ENCODE results near the gene TREML2.
"Not testable (repeated sequence)": the region's sequence is repeated elsewhere in the genome, so short reads cannot be mapped to it uniquely, and the experiment has no call there.

The TREML2 gene

GRCh38 chr6:41200901-41201763, at the start of gene TREML2:
TREML2 (minus strand) TSS chr6:41201149; CDS start chr6:41201008, 141 bp downstream.
- peak in 1 of 2 donors; percentile 20 for DNase-seq (ENCODE audit: low read depth in 2 of 2)

DNA sequence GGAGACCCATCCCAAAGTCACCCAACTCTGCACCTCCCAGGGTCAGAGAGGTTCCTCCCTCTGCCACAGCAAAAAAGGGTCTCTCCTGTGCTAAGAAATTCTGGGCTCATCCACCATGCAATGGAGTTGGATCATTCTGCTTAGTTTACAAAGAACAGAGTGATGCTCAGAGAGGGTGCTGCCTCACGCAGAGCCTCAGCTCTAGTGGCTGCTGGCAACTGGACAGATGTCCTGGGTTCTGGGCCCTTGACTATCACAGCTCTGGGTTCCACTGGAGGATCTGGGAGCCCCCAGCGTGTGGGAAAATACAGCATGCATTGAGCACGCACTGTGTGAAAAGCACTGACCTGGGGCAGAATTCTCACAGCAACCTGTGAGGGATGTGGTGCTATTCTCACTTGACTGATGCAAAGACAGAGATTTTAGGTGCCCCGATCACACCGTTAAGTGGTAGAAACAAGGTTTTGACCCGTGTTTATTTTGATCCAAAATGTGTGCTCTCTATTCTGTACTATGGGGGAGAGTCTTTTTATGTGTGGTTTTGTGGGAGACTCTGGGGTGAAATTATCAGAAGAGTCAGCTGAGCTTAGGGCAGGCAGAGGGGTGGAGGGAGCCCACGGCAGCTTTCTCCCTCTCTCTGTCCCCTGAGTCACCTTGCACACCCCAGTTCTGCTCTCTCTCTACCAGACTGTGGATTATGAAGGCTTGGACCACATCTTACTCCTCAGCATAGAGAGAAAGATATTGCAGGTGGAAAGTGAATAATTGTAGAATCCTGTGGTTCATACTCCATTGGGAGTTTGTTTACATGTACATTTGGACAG, 47.1 kb upstream of the TREML2 start:
- DNase-seq (ENCODE audit: low read depth in 2 of 2), result no peak

DNA sequence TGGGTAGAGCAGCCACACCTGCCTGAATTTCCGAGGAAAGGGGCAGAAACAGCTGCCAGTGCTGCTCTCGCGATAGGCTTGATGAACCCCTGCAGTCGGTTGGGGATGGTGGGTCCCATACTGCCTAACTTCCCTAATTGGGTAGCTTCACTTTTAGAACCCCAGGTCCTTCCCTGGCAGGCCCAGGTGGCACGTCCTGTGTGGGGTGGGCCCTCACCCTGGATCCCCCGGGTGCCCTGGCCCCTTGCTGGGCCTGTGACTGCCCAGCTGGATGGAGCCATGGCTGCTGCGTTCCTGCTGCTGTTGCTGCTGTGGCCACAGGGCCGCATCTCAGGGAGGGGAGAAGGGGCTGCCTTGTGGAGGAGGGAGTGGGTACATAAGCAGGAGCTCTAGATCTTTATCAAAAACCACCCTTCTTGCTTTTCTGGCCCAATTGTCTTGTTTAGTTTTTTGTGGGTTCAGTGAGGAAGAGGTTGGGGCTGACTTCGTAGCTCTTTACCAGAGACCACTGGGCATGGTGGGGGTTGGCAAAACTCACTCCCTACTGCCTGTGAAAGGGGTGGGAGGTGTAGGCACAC, 46.4 kb upstream of the TREML2 start:
- DNase-seq (ENCODE audit: low read depth in 2 of 2), result no peak

GRCh38 chr6:41246529-41246928, 45.6 kb upstream of the TREML2 start:
- DNase-seq (ENCODE audit: low read depth in 2 of 2), result not testable (repeated sequence)

- no peak for DNase-seq (ENCODE audit: low read depth in 2 of 2)
Measured at GRCh38 chr6:41239467-41240159, 38.7 kb upstream of the TREML2 start.

DNA sequence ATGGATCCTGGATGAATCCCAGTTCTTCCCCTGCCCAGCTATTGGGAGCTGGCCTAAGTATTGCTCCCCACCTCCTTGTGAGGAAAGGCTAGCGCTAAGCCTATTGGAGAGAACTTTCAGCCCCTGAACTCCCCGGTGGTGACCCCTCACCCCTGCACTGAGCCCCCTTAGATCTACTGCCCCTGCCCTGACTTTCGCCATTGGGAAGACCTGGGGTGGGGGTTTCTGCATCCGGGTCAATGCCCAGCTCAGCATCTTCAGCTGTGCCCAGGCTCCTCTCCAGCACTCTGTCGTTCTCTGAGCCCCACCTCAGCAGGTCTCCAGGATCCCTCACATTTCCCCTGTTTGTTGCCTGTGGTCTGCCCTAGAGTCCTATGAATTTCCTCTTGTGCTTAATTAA, 36.2 kb upstream of the TREML2 start:
- DNase-seq (ENCODE audit: low read depth in 2 of 2), result no peak

GRCh38 chr6:41236276-41236675, 35.3 kb upstream of the TREML2 start:
- no peak for DNase-seq (ENCODE audit: low read depth in 2 of 2)

DNA sequence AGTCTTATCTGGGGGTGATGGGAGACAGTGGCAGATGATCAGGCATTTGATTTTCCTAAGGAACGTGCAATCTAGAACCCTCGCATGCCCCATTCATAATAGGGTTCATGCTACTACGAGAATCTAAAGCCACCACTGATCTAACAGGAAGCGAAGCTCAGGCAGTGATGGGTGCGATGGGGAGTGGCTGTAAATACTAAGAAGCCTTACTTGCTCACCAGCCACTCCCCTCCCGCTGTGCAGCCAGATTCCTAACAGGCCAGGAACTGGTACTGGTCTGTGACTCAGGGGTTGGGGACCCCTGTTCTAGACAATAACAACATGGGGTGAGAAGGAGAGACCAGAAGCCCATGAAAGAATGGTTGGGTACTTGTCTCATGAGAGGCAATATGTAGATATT, 31.7 kb upstream of the TREML2 start:
- DNase-seq (ENCODE audit: low read depth in 2 of 2), result no peak

DNA sequence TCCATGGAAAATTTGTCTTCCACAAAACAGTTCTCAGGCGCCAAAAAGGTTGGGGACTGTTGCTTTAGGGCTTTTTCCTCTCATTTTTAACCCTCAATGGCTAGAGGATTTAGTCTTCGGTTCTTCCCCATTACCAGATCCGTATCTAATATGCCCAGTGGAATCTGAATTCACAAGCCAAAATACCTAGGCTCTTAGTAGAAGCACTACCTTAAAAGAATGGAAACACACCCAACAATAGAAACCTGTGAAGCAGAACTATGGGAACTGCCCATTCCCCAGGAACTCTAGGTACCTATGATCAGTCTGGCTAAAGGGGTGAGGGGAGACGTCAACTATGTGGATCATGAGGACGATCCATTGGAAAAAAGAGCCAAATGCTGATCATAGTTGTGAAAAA, 30.3 kb upstream of the TREML2 start:
- DNase-seq (ENCODE audit: low read depth in 2 of 2), result no peak

- DNase-seq (ENCODE audit: low read depth in 2 of 2), result no peak
Measured at GRCh38 chr6:41229721-41230120, 28.8 kb upstream of the TREML2 start.

- DNase-seq (ENCODE audit: low read depth in 2 of 2), result no peak
Measured at GRCh38 chr6:41228616-41229015, 27.7 kb upstream of the TREML2 start.

DNA sequence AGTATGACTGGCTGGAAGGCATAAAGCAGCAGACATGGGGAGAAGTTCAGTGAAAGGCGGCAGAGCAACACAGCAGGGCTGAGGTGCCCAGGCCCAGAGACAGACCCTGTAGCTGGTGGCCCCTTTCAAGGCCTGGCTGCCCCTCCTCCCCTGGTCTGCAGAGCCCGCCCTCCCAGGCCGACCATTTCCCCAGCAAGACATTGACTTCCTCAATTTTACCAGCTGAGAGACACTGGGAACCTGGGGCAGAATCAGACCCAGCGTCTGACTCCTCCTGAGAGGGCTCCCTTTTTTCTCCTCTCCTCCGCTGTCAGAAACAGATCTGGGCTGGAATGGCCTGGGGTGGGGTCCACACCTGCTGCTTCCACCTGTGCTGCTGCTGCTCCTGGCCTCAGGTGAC, 27.1 kb upstream of the TREML2 start, which contains the start of gene TREML4:
Gene TREML4 (plus strand): TSS at position 254 of the 400 bp plus-strand sequence. CDS start 79 bp downstream, at position 333.
- no peak for DNase-seq (ENCODE audit: low read depth in 2 of 2)

DNA sequence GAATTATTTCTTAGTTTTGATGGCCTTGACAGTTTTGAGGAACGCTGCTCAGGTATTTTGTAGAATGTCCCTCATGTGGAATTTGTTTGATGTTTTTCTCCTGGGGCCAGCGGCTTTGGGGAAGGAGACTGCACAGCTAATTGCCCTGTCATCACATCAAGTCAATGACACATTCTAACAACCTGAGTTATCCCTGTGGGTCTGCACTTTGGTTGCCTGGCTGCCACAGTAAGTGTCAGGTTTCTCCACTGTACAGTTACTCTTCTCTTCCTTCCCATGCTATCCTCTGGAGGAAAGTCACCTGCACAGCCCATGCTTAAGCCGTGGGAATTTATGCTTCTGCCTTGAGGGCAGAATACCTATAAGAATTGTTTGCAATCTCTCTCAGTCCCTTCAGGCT, 25.8 kb upstream of the TREML2 start:
- DNase-seq (ENCODE audit: low read depth in 2 of 2), result no peak

DNA sequence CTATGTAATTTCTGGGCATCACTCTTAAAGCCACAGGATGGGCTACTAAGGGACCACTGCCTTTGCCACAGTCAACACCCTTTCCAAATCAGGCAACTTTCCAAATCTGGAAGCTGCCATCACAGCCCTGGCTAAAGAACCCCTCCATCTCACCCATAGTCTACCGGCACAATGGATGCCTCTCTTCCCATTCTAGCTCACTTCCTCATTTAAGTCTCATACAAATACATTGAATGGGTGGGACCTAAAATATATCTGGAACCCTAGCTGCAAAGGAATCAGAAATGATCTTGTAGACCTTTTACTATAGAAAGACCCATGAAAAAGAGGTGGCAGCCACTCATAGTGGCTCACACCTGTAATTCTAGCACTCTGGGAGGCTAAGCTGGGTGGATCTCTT, 23.9 kb upstream of the TREML2 start:
- DNase-seq (ENCODE audit: low read depth in 2 of 2), result no peak

DNA sequence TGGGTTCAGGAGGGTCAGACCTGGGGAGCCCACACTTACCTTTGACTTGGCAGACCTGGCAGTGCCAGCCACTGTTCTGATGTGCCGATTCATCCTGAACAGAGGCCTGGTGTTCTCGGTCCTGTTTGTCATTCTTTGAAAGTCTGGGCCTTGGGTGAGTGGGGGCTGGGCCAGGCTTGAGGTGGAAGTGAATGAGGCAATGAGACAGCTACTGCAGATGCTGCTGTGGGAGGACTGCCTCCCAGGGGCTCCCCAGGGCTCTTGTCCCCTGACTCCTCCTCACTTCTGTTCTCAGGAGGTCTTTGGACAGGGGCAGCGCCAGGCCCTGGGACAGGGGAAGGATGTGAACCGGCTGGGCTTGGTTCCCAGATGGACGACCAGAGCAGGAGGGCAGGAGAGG, 21.6 kb upstream of the TREML2 start:
- DNase-seq (ENCODE audit: low read depth in 2 of 2), result no peak

DNA sequence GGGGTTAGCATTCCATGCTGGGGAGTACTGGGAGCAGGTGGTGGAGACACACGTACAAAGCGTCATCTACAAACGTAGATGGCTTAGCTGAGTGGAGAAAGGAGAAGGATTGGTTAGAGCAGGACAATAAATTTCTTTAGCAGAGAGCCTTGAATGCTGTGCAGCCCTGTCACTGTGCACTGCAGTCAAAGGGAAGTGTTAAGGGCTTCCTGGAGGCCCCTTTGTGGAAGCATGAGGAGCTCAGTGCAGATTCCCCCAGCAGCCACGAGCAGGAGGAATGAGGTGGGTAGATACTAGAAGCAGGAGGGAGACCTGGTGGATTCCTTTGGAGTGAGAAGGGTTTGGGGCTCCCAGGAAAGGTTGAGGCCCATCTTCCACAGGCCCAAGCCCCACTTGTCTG, 21.1 kb upstream of the TREML2 start:
- DNase-seq (ENCODE audit: low read depth in 2 of 2), result no peak

- DNase-seq (ENCODE audit: low read depth in 2 of 2), result no peak
Measured at GRCh38 chr6:41216616-41217015, 15.7 kb upstream of the TREML2 start.

DNA sequence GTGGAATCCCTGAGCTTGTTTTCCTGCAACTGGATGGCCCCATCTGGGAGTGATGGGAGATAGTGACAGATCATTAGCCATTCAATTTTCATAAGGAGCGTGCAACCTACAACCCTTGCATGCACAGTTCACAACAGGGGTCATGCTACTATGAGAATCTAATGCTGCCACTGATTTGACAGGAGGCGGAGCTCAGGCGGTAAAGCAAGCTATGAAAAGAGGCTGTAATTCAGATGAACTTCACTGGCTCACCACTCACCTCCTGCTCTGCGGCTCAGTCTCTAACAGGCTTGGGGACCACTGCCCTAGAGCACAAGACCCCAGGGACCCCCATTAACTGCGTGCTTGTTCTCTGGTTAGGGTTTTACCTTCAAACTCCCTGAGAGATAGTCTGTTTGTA, 14.8 kb upstream of the TREML2 start:
- DNase-seq (ENCODE audit: low read depth in 2 of 2), result no peak

- no peak for DNase-seq (ENCODE audit: low read depth in 2 of 2)
Measured at GRCh38 chr6:41214559-41215238, 13.8 kb upstream of the TREML2 start.

DNA sequence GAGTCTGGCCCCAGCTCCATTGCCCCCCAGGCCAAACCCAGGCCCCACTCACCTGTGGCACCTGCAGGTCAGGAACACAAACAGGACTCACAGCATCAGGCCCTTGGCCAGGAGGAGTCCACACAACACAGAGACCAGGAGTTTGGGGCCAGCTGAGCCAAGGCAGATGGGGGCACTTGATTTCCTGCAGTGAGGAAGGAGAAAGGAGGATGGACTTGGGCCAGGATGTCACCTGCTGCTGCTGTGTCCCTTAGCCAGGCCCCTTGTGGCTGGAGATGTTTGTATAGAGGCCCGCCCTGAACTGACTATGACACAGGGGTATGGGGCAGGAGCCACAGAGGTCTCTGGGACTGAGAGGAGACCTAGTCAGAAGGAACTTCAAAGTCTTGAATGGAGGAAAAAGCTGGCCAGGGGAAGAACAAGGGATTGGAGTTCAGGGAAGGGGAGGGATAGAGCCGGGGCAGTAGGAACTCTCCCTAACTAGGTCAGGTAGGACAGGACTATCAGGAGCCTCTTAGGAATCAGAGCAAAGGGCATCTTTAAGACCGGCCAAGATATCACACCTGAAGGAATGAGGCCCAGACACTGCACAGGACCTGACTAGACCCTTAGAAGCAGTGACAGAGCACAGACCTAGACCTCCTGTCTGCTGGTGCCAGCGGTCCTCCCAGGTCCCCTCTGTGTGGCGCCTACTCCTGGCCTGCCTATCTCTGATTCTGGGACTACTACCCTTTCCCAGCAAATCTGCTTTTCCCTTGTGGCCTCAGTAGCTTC, 8.8 kb upstream of the TREML2 start:
- DNase-seq (ENCODE audit: low read depth in 2 of 2), result no peak
